Measurements from ENCODE around the gene NTSR1. TPM values are rescaled to one million over a fixed set of nuclear protein-coding genes. Genes with fewer than 3 reads are reported as not detected.

NTSR1 gene
- total and polyA plus RNA-seq, 2 of the 8 experiments (the other 6 are each of a cell fraction or from before 2014, with no cell fraction given), result 0.53 to 0.89 TPM

- TF ChIP-seq ZNF274 (IDR thresholded peaks at IDR 0.05; ENCODE audit: borderline replicate concordance, extremely low read depth, low read length) (no peak), CBX8 (IDR thresholded peaks at IDR 0.05; ENCODE audit: borderline replicate concordance, low read depth, low read length) (no peak), GABPA (IDR thresholded peaks at IDR 0.05; ENCODE audit: borderline replicate concordance, insufficient read depth, low read length) (no peak), EP300 (IDR thresholded peaks at IDR 0.05; ENCODE audit: borderline replicate concordance in 1 of 2, low read depth in 2 of 2, low read length in 2 of 2) (no peak), RXRA (IDR thresholded peaks at IDR 0.05; ENCODE audit: insufficient read depth, low read depth, low read length) (no peak), NRF1 (IDR thresholded peaks at IDR 0.05; ENCODE audit: low read depth, low read length) (no peak), RBBP5 (IDR thresholded peaks at IDR 0.05; ENCODE audit: borderline replicate concordance, low read depth, low read length) (no peak)
- H3K27ac ChIP-seq (ENCODE audit: low read depth, low read length), result no peak overlapping the region
Measured at GRCh38 chr20:62799036-62799435, 90.4 kb downstream of the NTSR1 start.

More at GRCh38 chr20:62799036-62799435, 90.4 kb downstream of the NTSR1 start:
- H4K20me1 ChIP-seq (replicated peaks in 1 of 2; ENCODE audit: control insufficient read depth in 1 of 2, insufficient read depth in 2 of 2, low read length in 2 of 2), result peaks cover 0 to 15% of the 10 kb centered on the region in 2 experiments
- no peak overlapping the region for H2AFZ ChIP-seq (ENCODE audit: low read length)
- no peak overlapping the region for H4K5ac ChIP-seq (ENCODE audit: insufficient read length, low read depth, low read length)
- no peak overlapping the region for H3K56ac ChIP-seq (replicated peaks; ENCODE audit: insufficient read length, low read depth, low read length)
- no peak overlapping the region for H3K4me3 ChIP-seq (ENCODE audit: extremely low read depth in 1 of 4, insufficient read depth in 2 of 4, low read depth in 3 of 4, low read length in 4 of 4)
- POLR2A ChIA-PET (ENCODE audit: partially characterized antibody), result interaction anchor here (0.6 to 1.3 kb wide), 2 partner anchors 16 to 17 kb away, joined by 3 to 4 read pairs; no protein-coding TSS in a partner anchor
- peaks cover 0 to 22% (median 14%) of the 10 kb centered on the region in 4 experiments; a peak in 5 of 7 replicates for H3K27me3 ChIP-seq (replicated peaks in 1 of 4; ENCODE audit: control insufficient read depth in 3 of 4, extremely low read depth in 1 of 4, insufficient read depth in 3 of 4, low read length in 3 of 4)
- no peak overlapping the region for H2BK12ac ChIP-seq (ENCODE audit: low read depth, low read length)
- DNase-seq (ENCODE audit: low read depth in 1 of 2, low spot score in 2 of 2) (no peak), FAIRE-seq (no peak)
- peaks cover 0 to 7% (median 1%) of the 10 kb centered on the region in 4 experiments; a peak in 3 of 7 replicates for H3K4me1 ChIP-seq (replicated peaks in 1 of 4; ENCODE audit: control insufficient read depth in 3 of 4, insufficient read depth in 4 of 4, low read length in 3 of 4)
- H3K18ac ChIP-seq (ENCODE audit: extremely low read depth, low read length), result no peak overlapping the region
- CTCF ChIA-PET (ENCODE audit: partially characterized antibody), result interaction anchor here (0.6 to 6.2 kb wide), 3 partner anchors 8 to 16 kb away, joined by 3 to 37 read pairs (median 3); no protein-coding TSS in a partner anchor
- no peak overlapping the region for H3K4ac ChIP-seq (replicated peaks; ENCODE audit: insufficient read length, low read depth, low read length)
- no peak overlapping the region for H2BK120ac ChIP-seq (replicated peaks; ENCODE audit: low read depth, low read length)
- H3K4me2 ChIP-seq (ENCODE audit: insufficient read depth in 1 of 2, low read depth in 2 of 2, low read length in 2 of 2), result no peak overlapping the region
- H3K79me1 ChIP-seq (ENCODE audit: low read depth, low read length), result no peaks in the 10 kb centered on the region
- no peak overlapping the region for H2BK20ac ChIP-seq (ENCODE audit: low read length)
- H3K23ac ChIP-seq (ENCODE audit: insufficient read length), result no peak overlapping the region
- peaks cover 7% of the 10 kb centered on the region; the same call in 1 of the 2 replicates for H3K23me2 ChIP-seq (ENCODE audit: low read depth, low read length)
- WGBS, 2 experiments (ENCODE audit: extremely low coverage in 1 of 2, insufficient coverage in 1 of 2, insufficient read length in 1 of 2, insufficient replicate concordance in 2 of 2, low coverage in 1 of 2, low lambda C conversion rate in 2 of 2, missing lambda C conversion rate in 1 of 2), result 97% methylated on average over 7 of the region's 8 CpGs; no CpG with 5 or more reads in 1 of the 2 experiments
- no peak overlapping the region for H2BK15ac ChIP-seq (ENCODE audit: low read length)
- no peaks in the 10 kb centered on the region for H3K9me3 ChIP-seq (ENCODE audit: insufficient read depth in 2 of 2, low read depth in 1 of 2, low read length in 1 of 2)
- peaks cover 2 to 26% (median 9%) of the 10 kb centered on the region in 4 experiments; a peak in 4 of 8 replicates for H3K36me3 ChIP-seq (ENCODE audit: control insufficient read depth in 2 of 4, insufficient read depth in 4 of 4, low read length in 3 of 4)
- no peak overlapping the region for H3K9ac ChIP-seq (replicated peaks in 1 of 4; ENCODE audit: extremely low read depth in 1 of 4, low read depth in 3 of 4, low read length in 3 of 4)
- H3K79me2 ChIP-seq (ENCODE audit: control insufficient read depth in 1 of 2, insufficient read depth in 2 of 2, low read length in 2 of 2), result no peaks in the 10 kb centered on the region
- H4K91ac ChIP-seq (replicated peaks; ENCODE audit: insufficient read length, low read length), result no peak overlapping the region
- H2AK5ac ChIP-seq (ENCODE audit: low read depth, low read length), result no peak overlapping the region
- no peak overlapping the region for H4K8ac ChIP-seq (ENCODE audit: extremely low read depth, insufficient read depth, low read length)
- no peak overlapping the region for H3K14ac ChIP-seq (ENCODE audit: insufficient read length)
- no peak overlapping the region for H2BK5ac ChIP-seq (ENCODE audit: low read depth, low read length)
